ENCODE measurements around the gene FGF14.

The FGF14 gene

DNA sequence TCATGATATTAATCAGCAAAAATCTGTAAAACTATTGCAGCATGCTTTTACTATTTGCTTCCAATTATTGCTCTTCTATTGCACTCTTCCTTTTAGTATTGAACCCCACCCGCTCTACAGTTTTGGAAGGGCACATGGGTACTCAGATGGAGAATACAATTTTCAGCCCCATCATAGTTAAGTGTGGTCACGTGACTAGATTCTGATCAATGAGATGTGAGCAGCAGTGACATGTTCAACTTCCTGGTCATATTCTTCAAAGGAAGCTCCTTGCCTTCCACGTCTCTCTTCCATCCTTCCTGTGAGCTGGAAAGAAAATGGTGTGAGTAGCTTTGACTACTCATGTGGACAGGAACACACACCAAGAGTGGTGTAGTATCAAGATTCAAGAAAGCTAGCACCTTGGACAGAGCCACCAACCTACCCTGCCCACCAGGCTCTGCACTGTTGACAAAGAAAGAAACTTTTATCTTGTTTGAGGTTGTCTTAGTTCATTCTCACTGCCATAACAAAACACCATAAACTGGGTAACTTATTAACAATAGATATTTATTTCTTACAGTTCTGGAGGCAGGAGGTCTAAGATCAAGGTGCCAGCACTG is 3.8 kb upstream of the FGF14 start:
- DNase-seq (ENCODE audit: extremely low read depth, insufficient read length): no peak
- Histone ChIP-seq H3K4me3 (replicated peaks; ENCODE audit: low read depth, low read length) (no peak overlapping the region), H3K27me3 (replicated peaks; ENCODE audit: control insufficient read depth, insufficient read depth, low read length) (no peaks in the 10 kb centered on the region; the same call in none of the 2 replicates), H3K36me3 (ENCODE audit: control insufficient read depth, insufficient read depth, low read length) (no peaks in the 10 kb centered on the region)
- TF ChIP-seq CTCF (IDR thresholded peaks at IDR 0.05; ENCODE audit: insufficient read depth, low read length, poor library complexity, severe bottlenecking): no peak

DNA sequence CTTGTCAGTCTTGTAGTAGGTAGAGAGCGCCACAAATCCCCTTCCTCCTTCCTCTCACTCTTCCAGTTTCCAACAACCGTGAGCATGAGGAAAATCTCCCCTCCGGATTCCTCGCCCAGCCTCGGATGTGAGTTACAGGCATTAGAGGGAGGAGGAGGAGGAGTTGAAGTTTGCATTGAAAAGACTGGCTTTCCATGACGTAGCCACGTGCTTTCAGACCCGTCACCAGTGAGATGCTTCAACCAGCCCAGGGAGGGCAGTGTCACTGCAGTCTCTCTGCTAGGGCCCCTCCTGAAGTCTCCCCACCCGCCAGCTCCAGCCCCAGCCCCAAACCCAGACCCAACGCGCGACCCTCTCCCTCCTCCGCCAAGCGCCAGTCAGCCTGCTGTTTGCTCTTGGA is 442 bp upstream of the FGF14 start:
- no peak for DNase-seq (ENCODE audit: extremely low read depth, insufficient read length)
- TF ChIP-seq CTCF (IDR thresholded peaks at IDR 0.05; ENCODE audit: insufficient read depth, low read length, poor library complexity, severe bottlenecking): no peak
- H3K36me3 ChIP-seq (ENCODE audit: control insufficient read depth, insufficient read depth, low read length): no peaks in the 10 kb centered on the region
- H3K27me3 ChIP-seq (replicated peaks; ENCODE audit: control insufficient read depth, insufficient read depth, low read length): no peaks in the 10 kb centered on the region; the same call in none of the 2 replicates
- H3K4me3 ChIP-seq (replicated peaks; ENCODE audit: low read depth, low read length): peak overlapping the region; percentile 20; the same call in 1 of the 2 replicates

DNA sequence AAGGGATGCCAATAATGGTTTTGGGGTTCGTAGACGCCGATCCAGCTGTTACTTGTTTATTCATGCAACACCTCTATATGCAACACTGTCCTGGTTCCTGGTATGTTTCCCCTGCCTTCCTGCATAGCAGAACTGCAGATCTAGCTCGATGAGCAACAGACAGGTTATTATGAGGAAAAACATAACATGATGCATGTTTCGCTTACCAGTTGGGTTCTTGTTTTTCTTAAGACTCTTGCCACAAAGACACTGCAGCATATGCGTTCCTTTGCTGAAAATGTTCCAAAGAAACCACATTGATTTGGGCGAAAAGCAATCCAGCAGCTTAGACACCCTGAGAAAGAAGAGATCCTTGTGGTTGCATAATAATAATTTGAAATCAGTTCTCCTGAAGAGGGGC is 583 bp downstream of the FGF14 start:
- H3K4me3 ChIP-seq (replicated peaks; ENCODE audit: low read depth, low read length): no peak overlapping the region
- H3K27me3 ChIP-seq (replicated peaks; ENCODE audit: control insufficient read depth, insufficient read depth, low read length): no peaks in the 10 kb centered on the region; the same call in none of the 2 replicates
- no peak for DNase-seq (ENCODE audit: extremely low read depth, insufficient read length)
- TF ChIP-seq CTCF (IDR thresholded peaks at IDR 0.05; ENCODE audit: insufficient read depth, low read length, poor library complexity, severe bottlenecking): no peak
- H3K36me3 ChIP-seq (ENCODE audit: control insufficient read depth, insufficient read depth, low read length): no peaks in the 10 kb centered on the region

GRCh38 chr13:102400675-102401145 is 1.1 kb downstream of the FGF14 start:
- DNase-seq (ENCODE audit: extremely low read depth, insufficient read length): no peak
- TF ChIP-seq CTCF (IDR thresholded peaks at IDR 0.05; ENCODE audit: insufficient read depth, low read length, poor library complexity, severe bottlenecking): no peak
- H3K4me3 ChIP-seq (replicated peaks; ENCODE audit: low read depth, low read length): peak overlapping the region; percentile 46; the same call in 1 of the 2 replicates
- H3K36me3 ChIP-seq (ENCODE audit: control insufficient read depth, insufficient read depth, low read length): no peaks in the 10 kb centered on the region
- no peaks in the 10 kb centered on the region; the same call in none of the 2 replicates for H3K27me3 ChIP-seq (replicated peaks; ENCODE audit: control insufficient read depth, insufficient read depth, low read length)

GRCh38 chr13:102399791-102400674 is 1.8 kb downstream of the FGF14 start:
- no peaks in the 10 kb centered on the region; the same call in none of the 2 replicates for H3K27me3 ChIP-seq (replicated peaks; ENCODE audit: control insufficient read depth, insufficient read depth, low read length)
- peak; percentile 28 for TF ChIP-seq CTCF (IDR thresholded peaks at IDR 0.05; ENCODE audit: insufficient read depth, low read length, poor library complexity, severe bottlenecking)
- peak overlapping the region; percentile 46 for H3K4me3 ChIP-seq (replicated peaks; ENCODE audit: low read depth, low read length)
- no peaks in the 10 kb centered on the region for H3K36me3 ChIP-seq (ENCODE audit: control insufficient read depth, insufficient read depth, low read length)
- DNase-seq (ENCODE audit: extremely low read depth, insufficient read length): peak; percentile 20
